ENCODE measurements around the gene KLF12. TPM values are rescaled to one million over a fixed set of nuclear protein-coding genes. Genes with fewer than 3 reads are reported as not detected.

Gene KLF12
- total RNA-seq, 1 experiment from 2014 or later, result 9.7 TPM

DNA sequence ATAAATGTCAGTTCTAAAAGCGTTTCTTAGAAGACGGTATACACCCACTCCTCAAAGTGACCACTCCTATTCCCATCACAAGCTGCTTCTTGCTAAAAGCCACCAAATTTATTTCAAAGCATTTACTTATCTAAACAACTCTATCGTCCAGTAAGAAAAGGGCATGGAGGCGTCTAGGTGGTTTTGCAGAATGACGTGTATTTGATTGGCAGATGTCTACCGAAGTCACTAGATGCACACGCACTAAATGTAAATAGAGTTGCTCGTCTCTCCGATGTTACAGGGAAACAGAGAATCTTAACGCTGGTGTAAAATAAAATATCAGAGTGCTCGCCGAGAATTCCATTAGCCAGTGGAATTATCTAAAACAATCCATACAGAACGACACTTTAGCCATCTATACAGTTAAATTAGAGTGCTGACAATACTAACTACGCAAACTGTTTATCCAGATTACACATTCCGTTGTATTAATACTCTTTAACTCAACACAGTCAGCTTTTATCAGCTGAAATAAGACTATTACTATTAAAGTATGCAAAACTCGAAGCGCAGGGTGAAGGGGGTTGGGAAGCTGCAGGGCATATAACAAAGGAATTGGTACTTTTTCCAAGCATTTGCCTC, 1.9 kb downstream of the KLF12 start:
- Histone ChIP-seq H3K9me3 (ENCODE audit: control insufficient read depth, low read depth, low read length) (no peaks in the 10 kb centered on the region), H3K79me2 (ENCODE audit: insufficient read depth, low read length) (peaks cover 3% of the 10 kb centered on the region; the same call in 1 of the 2 replicates), H2BK15ac (ENCODE audit: low read depth, low read length) (no peak overlapping the region), H3K4me2 (ENCODE audit: insufficient read depth, insufficient read length, low read length) (peak overlapping the region; percentile 68), H3K14ac (ENCODE audit: insufficient read depth, low read length) (no peak overlapping the region), H4K5ac (ENCODE audit: insufficient read length, low read depth, low read length) (no peak overlapping the region), H2AFZ (ENCODE audit: low read length) (no peak overlapping the region), H3K27ac (ENCODE audit: insufficient read length, low read depth, low read length) (no peak overlapping the region), H2BK5ac (ENCODE audit: insufficient read length, low read length) (no peak overlapping the region), H4K91ac (ENCODE audit: insufficient read length, low read depth, low read length) (no peak overlapping the region), H3K4ac (ENCODE audit: low read depth, low read length) (no peak overlapping the region), H4K20me1 (ENCODE audit: control insufficient read depth, insufficient read depth, insufficient read length) (no peaks in the 10 kb centered on the region), H2BK20ac (ENCODE audit: low read depth, low read length, poor library complexity, severe bottlenecking) (no peak overlapping the region), H3K23me2 (ENCODE audit: insufficient read length, low read depth, low read length, poor library complexity, severe bottlenecking) (peaks cover 16% of the 10 kb centered on the region), H3K56ac (ENCODE audit: insufficient read length, low read depth, low read length) (no peak overlapping the region), H3K4me1 (ENCODE audit: insufficient read depth, low read length) (peaks cover 2% of the 10 kb centered on the region; the same call in 1 of the 2 replicates), H2BK120ac (ENCODE audit: low read depth, low read length, poor library complexity, severe bottlenecking) (no peak overlapping the region), H3T11ph (ENCODE audit: low read length) (no peak overlapping the region), H3K79me1 (ENCODE audit: insufficient read depth, low read depth, low read length, poor library complexity, severe bottlenecking) (no peaks in the 10 kb centered on the region), H3K9ac (ENCODE audit: extremely low read depth, insufficient read length, low read length) (no peak overlapping the region), H4K8ac (replicated peaks; ENCODE audit: insufficient read length, low read depth, low read length) (no peak overlapping the region), H2AK5ac (ENCODE audit: insufficient read length, low read length) (no peak overlapping the region), H3K18ac (ENCODE audit: insufficient read length, low read depth, low read length) (no peak overlapping the region), H3K23ac (ENCODE audit: insufficient read length, low read depth, low read length) (no peak overlapping the region), H2BK12ac (ENCODE audit: insufficient read length, low read depth, low read length) (no peak overlapping the region), H3K27me3 (ENCODE audit: insufficient read depth, low read length) (no peaks in the 10 kb centered on the region)
- Mint-ChIP-seq H3K9me3 (no peaks in the 10 kb centered on the region), H3K4me3 (peak overlapping the region; percentile 97 to 100), H3K36me3 (ENCODE audit: insufficient read depth in 1 of 3, low read depth in 3 of 3) (no peaks in the 10 kb centered on the region), H3K4me1 (peaks cover 17 to 26% of the 10 kb centered on the region in 2 experiments), H3K27ac (no peak overlapping the region), H3K27me3 (ENCODE audit: low read depth) (peaks cover 9% of the 10 kb centered on the region)
- DNase-seq, result no peak
- TF ChIP-seq, protein P1, sequence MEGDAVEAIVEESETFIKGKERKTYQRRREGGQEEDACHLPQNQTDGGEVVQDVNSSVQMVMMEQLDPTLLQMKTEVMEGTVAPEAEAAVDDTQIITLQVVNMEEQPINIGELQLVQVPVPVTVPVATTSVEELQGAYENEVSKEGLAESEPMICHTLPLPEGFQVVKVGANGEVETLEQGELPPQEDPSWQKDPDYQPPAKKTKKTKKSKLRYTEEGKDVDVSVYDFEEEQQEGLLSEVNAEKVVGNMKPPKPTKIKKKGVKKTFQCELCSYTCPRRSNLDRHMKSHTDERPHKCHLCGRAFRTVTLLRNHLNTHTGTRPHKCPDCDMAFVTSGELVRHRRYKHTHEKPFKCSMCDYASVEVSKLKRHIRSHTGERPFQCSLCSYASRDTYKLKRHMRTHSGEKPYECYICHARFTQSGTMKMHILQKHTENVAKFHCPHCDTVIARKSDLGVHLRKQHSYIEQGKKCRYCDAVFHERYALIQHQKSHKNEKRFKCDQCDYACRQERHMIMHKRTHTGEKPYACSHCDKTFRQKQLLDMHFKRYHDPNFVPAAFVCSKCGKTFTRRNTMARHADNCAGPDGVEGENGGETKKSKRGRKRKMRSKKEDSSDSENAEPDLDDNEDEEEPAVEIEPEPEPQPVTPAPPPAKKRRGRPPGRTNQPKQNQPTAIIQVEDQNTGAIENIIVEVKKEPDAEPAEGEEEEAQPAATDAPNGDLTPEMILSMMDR (conservative IDR thresholded peaks at IDR 0.05), result no peak
- no CpG with 5 or more reads among the region's 17 CpGs for whole genome bisulfite sequencing (ENCODE audit: extremely low coverage, insufficient read length, low lambda C conversion rate)

Measured in H9 (cell line).